22Rv1 (cell line): Measurements from ENCODE around the gene PALLD.

Experiments used
- CTCF ChIP-seq: fragments of 450-650 bp; IDR thresholded peaks from 2 replicates; pipeline ENCODE4 v1.5.1; 2017; ENCODE audit warnings: mild to moderate bottlenecking
- ZFX ChIP-seq: fragments of 450-650 bp; IDR thresholded peaks from 2 replicates; pipeline ENCODE4 v1.6.1; 2017; ENCODE audit warnings: antibody characterized with exemption, borderline replicate concordance

GRCh38 chr4:168474660-168475320, 22.1 kb upstream of the PALLD start:
- TF ChIP-seq ZFX = no peak
- no peak for TF ChIP-seq CTCF
